GM13977 (cell line): ENCODE data around the gene STAT4.

Source experiments
- DNase-seq: peaks from one replicate; pipeline ENCODE4 v3.0.0; 2012; ENCODE audit warnings: low spot score
- CTCF ChIP-seq: IDR thresholded peaks from 2 replicates; pipeline ENCODE4 v1.5.1; 2012; ENCODE audit warnings: mild to moderate bottlenecking, control low read depth; ENCODE audit not compliant: insufficient read depth; ENCODE audit errors: extremely low read depth, missing control alignments
- in situ Hi-C: fragments of 300-500 bp; cut with MboI; formaldehyde crosslinking; loops from one replicate; pipeline ENCODE4 v1.12.0; 2022; ENCODE audit warnings: low sequenced_read_pairs, low pct_unique_long_range_greater_than_20kb, mixed read lengths, inconsistent platforms; ENCODE audit not compliant: unreplicated experiment

STAT4 gene

DNA sequence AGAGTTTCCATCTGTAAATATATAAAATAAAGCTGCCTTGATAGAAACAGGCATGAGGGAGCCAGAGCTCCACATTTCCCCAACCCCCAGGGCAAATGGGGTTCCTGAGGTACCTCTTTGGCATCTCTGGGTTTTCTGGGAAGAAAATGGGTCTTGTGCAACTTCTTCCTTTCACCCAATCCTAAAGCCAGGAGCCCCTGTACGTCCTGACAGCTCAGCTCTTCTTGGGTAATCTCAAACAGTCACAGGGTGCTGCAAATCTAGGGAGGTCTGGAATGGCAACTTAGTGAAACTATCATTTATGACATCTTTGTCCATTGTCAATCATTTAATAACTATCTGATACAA lies 100.2 kb downstream of the STAT4 start:
- in situ Hi-C loops = loop anchor here (10.0 to 25.0 kb wide), 2 partner anchors 104 to 462 kb away; partner anchors contain the start of gene STAT4
- no peak for DNase-seq
- no peak for TF ChIP-seq CTCF

DNA sequence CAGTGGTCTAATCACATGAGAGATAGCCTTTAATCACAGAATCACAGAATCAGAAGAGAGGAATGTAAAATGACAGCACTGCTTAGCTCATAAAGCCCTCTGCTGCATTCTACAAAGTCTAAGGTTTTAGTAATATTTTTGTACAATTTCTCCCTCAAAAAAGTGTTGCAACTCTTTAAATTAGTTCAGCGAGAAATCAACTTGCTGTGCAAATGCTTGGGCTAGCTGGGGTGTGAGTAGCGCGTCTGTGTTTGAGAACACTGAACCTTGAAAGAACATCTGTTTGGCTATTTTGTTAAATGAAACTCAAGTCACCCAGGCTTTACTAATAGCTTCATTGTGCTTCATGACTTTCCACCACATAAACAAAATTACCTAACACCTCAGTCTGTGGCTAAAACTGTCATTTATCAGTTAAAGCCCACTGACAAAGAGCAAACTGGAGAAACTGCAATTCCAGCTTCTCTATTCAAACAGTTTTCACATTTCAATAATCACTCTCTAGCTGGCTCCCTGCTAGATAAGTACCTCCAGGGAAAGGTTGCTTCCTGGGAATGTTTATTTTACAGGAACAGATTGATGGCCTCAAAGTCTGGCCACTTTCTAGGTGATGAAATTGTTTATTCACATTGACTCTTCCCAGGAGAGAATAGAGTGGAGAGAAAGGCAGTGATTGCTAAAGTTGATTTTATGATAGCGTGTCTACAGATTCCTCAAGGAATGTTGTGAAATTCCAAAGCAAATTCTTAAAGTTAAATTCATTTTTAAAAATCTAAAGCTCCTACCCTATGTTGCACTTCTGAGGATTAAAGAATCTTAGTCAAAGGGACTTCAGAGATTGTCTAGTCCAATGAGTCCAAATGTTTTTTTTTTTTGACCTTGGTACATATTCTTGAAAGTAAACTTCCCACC lies 100.8 kb downstream of the STAT4 start:
- in situ Hi-C loops = loop anchor here (10.0 to 25.0 kb wide), 2 partner anchors 105 to 462 kb away; partner anchors contain the start of gene STAT4

GRCh38 chr2:191048073-191048472 lies 102.7 kb downstream of the STAT4 start:
- in situ Hi-C loops = no loop called here
- no peak for TF ChIP-seq CTCF
- no peak for DNase-seq

More for the DNA sequence above, 100.8 kb downstream of the STAT4 start:
- no peak for TF ChIP-seq CTCF
- peak; percentile 49 for DNase-seq

DNA sequence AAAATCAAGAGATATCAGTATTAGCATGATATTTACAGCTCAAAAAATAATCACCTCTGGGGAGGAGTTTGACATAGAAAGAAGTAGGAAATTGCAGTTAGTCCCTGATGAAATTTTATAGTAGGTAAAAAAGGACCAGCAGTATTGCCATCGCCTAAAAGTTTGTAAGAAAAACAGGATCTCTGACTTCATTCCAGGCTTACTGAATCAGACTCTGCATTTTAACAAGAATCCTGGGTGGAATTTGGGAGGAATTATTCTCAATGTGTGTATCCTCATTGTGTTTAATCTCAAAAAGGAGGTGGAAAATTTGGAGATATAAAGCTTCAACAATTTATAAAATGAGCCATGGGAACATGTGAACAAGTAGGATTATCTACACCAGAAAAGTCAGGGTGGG lies 105.7 kb downstream of the STAT4 start:
- no peak for TF ChIP-seq CTCF
- DNase-seq = no peak
- in situ Hi-C loops = no loop called here

DNA sequence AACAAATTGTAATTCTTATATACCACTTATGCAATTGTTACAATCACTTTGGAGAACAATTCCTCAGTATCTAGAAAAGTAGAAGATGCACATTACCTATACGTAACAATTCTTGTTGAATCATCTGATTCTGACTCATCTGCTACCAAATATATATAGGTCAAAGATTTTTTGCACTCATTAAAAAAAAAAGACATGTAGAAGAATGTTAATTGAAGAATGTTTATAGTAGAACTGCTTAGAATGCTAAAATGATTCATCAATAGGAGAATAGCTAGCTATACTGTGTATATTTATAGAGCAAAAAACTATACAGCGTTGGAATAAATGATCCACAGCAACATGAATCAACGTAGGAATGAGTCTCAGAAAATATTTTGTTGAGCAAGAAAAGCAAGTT lies 107.4 kb downstream of the STAT4 start:
- no peak for DNase-seq
- TF ChIP-seq CTCF = no peak
- in situ Hi-C loops = no loop called here

DNA sequence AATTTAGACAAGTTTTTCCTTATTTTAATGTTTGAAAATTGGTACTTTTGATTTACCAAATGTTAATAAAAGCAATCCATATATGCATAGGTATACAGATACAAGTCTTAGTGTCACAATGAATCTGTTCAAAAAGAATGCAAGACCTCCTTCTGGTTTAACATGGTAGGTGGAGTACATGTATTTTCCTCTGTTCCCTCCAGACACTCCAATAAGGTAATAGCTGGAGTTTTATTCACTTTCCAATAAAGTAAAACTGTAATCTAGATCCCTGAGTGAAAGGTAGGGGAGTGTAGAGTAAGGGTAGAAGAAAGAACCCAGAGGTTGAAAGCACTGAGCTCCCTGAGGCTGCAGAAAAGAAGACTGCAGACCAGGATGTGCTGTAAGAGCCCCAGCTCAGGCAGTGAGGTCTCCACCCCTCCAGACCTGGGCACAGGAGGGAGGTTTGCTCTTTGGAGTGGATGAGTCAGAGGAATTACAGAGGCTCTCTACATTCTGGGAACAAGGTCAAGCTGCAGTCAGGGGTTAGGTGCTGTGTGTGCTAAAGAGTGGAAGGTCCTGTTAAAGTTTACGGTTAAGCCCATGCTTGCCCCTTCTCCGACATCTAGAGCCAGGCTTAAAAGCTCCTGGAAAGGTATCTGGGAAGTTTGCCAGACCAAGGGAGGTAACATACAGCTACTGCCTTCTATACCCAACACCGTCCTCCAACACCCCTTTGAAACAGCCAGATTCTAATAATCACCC lies 109.2 kb downstream of the STAT4 start:
- no peak for TF ChIP-seq CTCF
- in situ Hi-C loops = no loop called here
- DNase-seq = no peak
